BLaER1 (cell line): ENCODE results near the gene BHMT2.

Experiments
- H3K27ac ChIP-seq: shearing (Covaris generic); formaldehyde crosslinking; 2 replicates; pipeline ENCODE4 v1.8.1; 2022
- H3K27me3 ChIP-seq: shearing (Covaris generic); formaldehyde crosslinking; 2 replicates; pipeline ENCODE4 v1.8.1; 2022
- H3K36me3 ChIP-seq: shearing (Covaris generic); formaldehyde crosslinking; 2 replicates; pipeline ENCODE4 v1.8.1; 2022
- H3K4me1 ChIP-seq: shearing (Covaris generic); formaldehyde crosslinking; 2 replicates; pipeline ENCODE4 v1.8.1; 2022
- H3K4me2 ChIP-seq: shearing (Covaris generic); formaldehyde crosslinking; 2 replicates; pipeline ENCODE4 v1.8.1; 2022
- H3K4me3 ChIP-seq: shearing (Covaris generic); formaldehyde crosslinking; 2 replicates; pipeline ENCODE4 v1.8.1; 2022
- H3K9ac ChIP-seq: shearing (Covaris generic); formaldehyde crosslinking; 2 replicates; pipeline ENCODE4 v1.8.1; 2022
- H3K9me3 ChIP-seq: shearing (Covaris generic); formaldehyde crosslinking; 2 replicates; pipeline ENCODE4 v1.8.1; 2022
- H4K20me1 ChIP-seq: shearing (Covaris generic); formaldehyde crosslinking; 2 replicates; pipeline ENCODE4 v1.8.1; 2022
- Cebpa-rat ChIP-seq: shearing (Covaris generic); IDR thresholded peaks from 2 replicates; pipeline ENCODE4 v1.8.1; 2022

Gene BHMT2

DNA sequence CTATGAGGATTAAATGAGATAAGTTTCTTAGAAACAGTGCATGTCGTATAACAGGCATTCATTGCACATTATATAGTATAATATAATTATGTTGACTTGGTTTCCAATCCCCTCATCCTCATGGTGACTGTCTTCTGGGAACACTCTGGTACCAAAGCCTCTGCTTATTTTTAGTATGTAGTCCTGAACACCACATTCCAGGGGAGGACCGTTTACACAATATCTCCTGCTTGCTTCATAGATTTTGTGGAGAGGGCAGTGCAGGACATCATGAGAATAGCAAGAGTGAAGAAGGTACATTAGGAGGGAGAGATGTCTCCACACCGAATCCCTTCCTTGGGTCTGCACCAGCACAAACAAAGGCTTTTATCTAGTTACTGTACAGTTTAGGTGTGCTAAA, 21.5 kb downstream of the BHMT2 start:
- H3K4me1 ChIP-seq = no peaks in the 10 kb centered on the region

DNA sequence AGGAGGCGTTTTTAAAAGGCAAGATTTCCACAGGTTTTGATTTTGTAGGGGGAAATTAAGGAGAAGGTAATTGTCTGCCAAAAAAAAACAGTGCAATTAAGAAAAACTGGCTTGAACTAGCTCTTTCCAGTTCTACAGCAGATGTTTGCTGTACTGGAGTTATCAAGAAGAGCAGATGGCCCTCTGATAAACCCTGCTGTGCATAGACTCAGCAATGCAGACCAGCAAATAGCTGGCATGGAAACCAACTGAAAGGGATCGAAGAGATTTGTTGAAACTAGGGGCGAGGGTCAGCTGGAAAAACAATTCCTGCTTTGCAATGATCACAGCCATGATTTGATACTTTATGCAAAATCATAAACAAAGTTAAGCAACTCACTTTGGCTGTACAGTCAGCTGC, 24.2 kb downstream of the BHMT2 start:
- no peak for TF ChIP-seq Cebpa-rat
- Histone ChIP-seq H3K36me3 (no peaks in the 10 kb centered on the region), H3K27ac (no peak overlapping the region), H3K27me3 (no peaks in the 10 kb centered on the region), H3K9ac (no peak overlapping the region), H4K20me1 (no peaks in the 10 kb centered on the region), H3K9me3 (no peaks in the 10 kb centered on the region), H3K4me2 (no peak overlapping the region), H3K4me1 (no peaks in the 10 kb centered on the region), H3K4me3 (no peak overlapping the region)

More for the DNA sequence above, 21.5 kb downstream of the BHMT2 start:
- no peak for TF ChIP-seq Cebpa-rat
- H3K9ac ChIP-seq = no peak overlapping the region
- no peaks in the 10 kb centered on the region for H3K27me3 ChIP-seq
- H3K27ac ChIP-seq = no peak overlapping the region
- H3K4me3 ChIP-seq = no peak overlapping the region
- no peaks in the 10 kb centered on the region for H3K9me3 ChIP-seq
- H3K4me2 ChIP-seq = no peak overlapping the region
- H4K20me1 ChIP-seq = no peaks in the 10 kb centered on the region
- H3K36me3 ChIP-seq = no peaks in the 10 kb centered on the region

DNA sequence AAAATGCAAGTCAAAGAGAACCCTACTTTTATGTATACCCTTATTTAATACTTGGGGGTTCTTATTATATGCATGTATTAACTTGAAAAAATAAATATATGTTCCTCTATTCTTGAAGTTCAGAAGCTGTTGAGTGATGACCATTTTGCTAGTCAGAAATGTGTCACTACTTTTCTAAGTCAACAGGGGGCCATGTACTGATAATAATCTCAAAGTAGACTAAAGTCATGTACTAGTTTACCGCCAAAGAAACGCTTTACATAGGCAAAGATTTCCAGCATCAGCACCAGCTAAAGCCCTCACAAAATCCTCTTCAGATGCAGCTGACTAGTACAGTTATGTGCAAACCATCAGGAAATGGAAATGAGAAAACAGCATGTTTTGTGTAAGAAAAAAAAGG, 36.3 kb downstream of the BHMT2 start:
- Histone ChIP-seq H4K20me1 (no peaks in the 10 kb centered on the region), H3K27ac (no peak overlapping the region), H3K9me3 (no peaks in the 10 kb centered on the region), H3K4me3 (no peak overlapping the region), H3K27me3 (no peaks in the 10 kb centered on the region), H3K4me2 (no peak overlapping the region), H3K4me1 (peaks cover 12% of the 10 kb centered on the region; the same call in 1 of the 2 replicates), H3K36me3 (no peaks in the 10 kb centered on the region), H3K9ac (no peak overlapping the region)
- no peak for TF ChIP-seq Cebpa-rat

DNA sequence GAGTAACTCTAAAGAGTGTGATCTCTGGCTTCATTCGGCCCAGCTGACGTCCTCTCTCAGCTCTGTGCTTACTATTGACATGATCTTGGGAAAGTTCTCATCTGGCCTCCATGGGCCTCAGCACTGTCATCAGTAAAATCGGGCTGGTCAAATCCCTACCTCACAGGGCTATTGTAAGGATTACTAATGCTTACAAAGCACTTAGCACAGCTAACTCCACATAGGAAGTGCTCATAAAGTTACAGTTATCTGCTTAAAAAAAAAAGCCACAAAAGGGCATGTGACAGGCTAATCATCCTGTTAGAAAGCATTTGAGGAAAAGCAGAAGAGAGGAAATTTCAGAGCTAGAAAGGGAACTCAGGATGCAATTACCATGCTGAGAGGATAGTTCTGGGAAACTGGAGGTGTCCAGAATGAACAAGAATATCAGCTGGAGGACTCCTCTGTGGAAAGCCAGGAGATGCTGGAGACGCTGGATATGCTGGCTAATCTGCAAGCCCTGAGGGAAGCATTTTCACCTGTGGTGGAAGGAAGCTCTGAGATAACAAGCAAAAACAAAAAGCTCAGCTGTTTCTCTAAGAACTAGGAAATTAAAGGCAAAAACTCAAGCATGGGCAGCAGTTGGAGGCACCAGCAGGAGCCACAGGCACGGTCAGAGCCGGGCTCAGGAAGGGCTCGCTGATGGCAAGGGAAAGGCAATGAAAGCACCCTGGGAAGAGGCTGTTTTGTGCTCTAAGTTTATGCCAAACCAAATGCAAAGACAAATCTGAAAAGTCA, 37.6 kb downstream of the BHMT2 start:
- no peaks in the 10 kb centered on the region for H4K20me1 ChIP-seq
- peaks cover 12% of the 10 kb centered on the region; the same call in 1 of the 2 replicates for H3K4me1 ChIP-seq
- no peaks in the 10 kb centered on the region for H3K27me3 ChIP-seq
- peak overlapping the region; percentile 20; the same call in 1 of the 2 replicates for H3K4me2 ChIP-seq
- no peak overlapping the region for H3K27ac ChIP-seq
- no peak for TF ChIP-seq Cebpa-rat
- H3K9ac ChIP-seq = no peak overlapping the region
- no peaks in the 10 kb centered on the region; the same call in 1 of the 2 replicates for H3K9me3 ChIP-seq
- H3K36me3 ChIP-seq = no peaks in the 10 kb centered on the region
- H3K4me3 ChIP-seq = no peak overlapping the region

DNA sequence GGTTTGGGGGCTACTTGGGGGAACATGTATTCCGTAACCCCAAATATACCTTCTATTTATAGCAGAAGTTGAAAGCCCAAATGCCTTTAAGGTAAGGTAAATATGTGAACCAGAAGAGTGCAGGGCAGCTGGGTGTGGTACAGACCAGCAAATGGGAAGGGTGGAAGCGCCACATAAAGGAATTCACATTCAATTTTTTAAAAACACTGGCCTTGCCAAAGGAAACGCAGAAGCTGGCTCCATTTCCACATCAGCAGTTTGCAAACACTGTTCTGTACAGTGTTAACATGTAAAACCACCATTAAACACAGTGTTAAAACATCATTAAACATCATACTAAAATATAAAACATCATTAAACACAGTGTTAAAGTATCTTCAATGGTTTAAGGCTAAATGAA, 38.5 kb downstream of the BHMT2 start:
- H3K9ac ChIP-seq = no peak overlapping the region
- H3K9me3 ChIP-seq = no peaks in the 10 kb centered on the region; the same call in 1 of the 2 replicates
- no peaks in the 10 kb centered on the region for H4K20me1 ChIP-seq
- no peak overlapping the region for H3K4me2 ChIP-seq
- no peak overlapping the region for H3K27ac ChIP-seq
- TF ChIP-seq Cebpa-rat = no peak
- H3K4me3 ChIP-seq = no peak overlapping the region
- peaks cover 12% of the 10 kb centered on the region; the same call in 1 of the 2 replicates for H3K4me1 ChIP-seq
- H3K36me3 ChIP-seq = no peaks in the 10 kb centered on the region
- H3K27me3 ChIP-seq = no peaks in the 10 kb centered on the region

DNA sequence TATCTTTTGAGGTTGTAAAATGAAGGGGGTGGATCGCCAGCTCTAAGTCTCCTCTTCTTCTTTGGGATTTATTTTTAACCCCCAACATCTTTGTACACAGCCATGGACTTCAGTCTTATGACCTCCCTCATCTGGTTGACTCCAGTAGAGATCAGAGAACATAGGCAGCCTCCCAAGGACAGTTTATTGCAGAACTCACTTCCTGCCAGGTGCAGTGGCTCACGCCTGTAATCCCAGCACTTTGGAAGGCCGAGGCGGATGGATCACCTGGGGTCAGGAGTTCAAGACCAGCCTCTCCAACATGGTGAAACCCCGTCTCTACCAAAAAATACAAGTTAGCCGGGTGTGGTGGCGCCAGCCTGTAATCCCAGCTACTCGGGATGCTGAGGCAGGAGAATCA, 39.2 kb downstream of the BHMT2 start:
- no peak for TF ChIP-seq Cebpa-rat
- no peak overlapping the region for H3K4me2 ChIP-seq
- H3K27me3 ChIP-seq = no peaks in the 10 kb centered on the region
- no peaks in the 10 kb centered on the region; the same call in 1 of the 2 replicates for H3K9me3 ChIP-seq
- H3K36me3 ChIP-seq = no peaks in the 10 kb centered on the region
- no peaks in the 10 kb centered on the region for H4K20me1 ChIP-seq
- no peak overlapping the region for H3K9ac ChIP-seq
- H3K4me3 ChIP-seq = no peak overlapping the region
- peaks cover 12% of the 10 kb centered on the region; the same call in 1 of the 2 replicates for H3K4me1 ChIP-seq
- H3K27ac ChIP-seq = no peak overlapping the region

DNA sequence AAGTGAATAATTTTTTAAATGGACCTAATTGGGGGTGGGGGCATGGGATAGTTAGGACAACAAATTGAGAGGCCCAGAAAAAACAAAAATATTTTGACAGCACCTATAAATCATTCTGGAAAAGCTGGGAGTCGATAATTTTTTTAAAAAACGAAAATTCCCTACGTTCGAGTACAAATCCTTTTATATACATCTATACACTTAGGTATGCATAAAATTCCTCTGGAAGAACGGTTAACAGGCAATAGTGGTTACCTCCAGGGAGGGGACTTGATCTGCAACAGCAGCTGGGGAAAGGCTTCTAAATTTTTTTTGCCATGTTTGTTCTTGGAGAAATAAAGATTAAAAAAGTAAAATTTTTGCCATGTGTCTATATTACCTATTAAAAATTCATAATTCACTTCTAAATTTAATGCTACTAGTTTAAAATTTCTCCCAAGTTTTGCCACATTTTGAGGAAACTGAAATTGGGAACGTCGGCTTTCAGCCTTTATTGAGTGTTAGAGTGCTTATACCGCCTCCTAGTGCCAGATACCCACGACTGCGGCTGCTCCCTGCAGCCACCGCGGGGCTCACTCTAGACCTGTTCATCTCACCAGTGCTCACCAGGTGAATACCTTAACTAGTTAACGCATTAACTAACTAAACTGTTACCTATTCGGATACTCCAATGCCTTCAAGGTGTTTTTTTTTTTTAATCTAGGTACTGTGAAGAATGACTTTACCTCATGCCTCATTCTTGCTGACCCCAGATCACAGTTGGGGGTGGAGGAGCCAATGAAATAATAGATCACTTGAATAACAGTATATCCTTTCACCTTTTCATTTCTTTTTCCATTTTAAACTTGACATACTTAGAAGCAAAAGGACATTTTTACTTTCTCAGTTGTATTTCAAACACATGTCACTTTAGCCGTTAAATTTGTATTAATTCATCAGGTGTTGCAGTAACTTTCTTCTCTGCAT, 40.2 kb downstream of the BHMT2 start:
- Histone ChIP-seq H3K4me2 (no peak overlapping the region), H3K36me3 (no peaks in the 10 kb centered on the region), H3K27me3 (no peaks in the 10 kb centered on the region), H3K4me3 (no peak overlapping the region), H3K27ac (no peak overlapping the region), H4K20me1 (no peaks in the 10 kb centered on the region), H3K9ac (no peak overlapping the region), H3K4me1 (peaks cover 12% of the 10 kb centered on the region; the same call in 1 of the 2 replicates), H3K9me3 (no peaks in the 10 kb centered on the region; the same call in 1 of the 2 replicates)
- TF ChIP-seq Cebpa-rat = no peak

DNA sequence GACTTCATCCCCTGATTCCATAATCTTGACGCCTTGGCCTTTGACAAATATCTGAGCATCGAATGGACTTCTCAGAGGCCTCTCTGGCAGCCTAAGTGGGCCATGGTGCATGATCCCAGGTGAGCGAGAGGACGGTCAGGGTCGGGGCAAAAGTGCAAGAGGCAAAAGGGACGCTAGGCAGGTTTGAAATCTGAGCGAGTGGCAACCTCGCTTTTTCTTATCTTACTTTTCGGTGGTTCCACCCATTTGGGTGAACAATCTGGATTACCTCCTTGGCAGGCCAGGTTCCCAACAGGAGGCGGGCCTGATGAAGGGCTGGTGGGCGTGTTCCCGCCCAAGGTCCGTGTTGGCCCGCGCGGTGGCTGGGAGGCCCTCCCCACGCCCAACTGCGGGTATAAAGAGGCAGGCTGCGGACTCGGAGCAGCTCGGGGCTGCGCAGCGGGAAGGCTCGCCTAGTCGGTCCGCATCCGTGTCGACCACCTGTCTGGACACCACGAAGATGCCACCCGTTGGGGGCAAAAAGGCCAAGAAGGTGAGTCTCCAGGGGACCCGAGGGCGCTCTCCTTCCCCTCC, 41.9 kb downstream of the BHMT2 start, which contains the start of gene BHMT:
Gene BHMT (plus strand): TSS at position 423 of the 573 bp plus-strand sequence. CDS start 77 bp downstream, at position 500.
- Histone ChIP-seq H4K20me1 (no peaks in the 10 kb centered on the region), H3K27me3 (no peaks in the 10 kb centered on the region), H3K36me3 (no peaks in the 10 kb centered on the region), H3K4me2 (no peak within 1 kb of the TSS), H3K4me1 (peaks cover 12% of the 10 kb centered on the region; the same call in 1 of the 2 replicates), H3K9ac (no peak within 1 kb of the TSS), H3K4me3 (no peak within 1 kb of the TSS), H3K9me3 (no peaks in the 10 kb centered on the region; the same call in 1 of the 2 replicates), H3K27ac (no peak within 1 kb of the TSS)
- no peak for TF ChIP-seq Cebpa-rat

DNA sequence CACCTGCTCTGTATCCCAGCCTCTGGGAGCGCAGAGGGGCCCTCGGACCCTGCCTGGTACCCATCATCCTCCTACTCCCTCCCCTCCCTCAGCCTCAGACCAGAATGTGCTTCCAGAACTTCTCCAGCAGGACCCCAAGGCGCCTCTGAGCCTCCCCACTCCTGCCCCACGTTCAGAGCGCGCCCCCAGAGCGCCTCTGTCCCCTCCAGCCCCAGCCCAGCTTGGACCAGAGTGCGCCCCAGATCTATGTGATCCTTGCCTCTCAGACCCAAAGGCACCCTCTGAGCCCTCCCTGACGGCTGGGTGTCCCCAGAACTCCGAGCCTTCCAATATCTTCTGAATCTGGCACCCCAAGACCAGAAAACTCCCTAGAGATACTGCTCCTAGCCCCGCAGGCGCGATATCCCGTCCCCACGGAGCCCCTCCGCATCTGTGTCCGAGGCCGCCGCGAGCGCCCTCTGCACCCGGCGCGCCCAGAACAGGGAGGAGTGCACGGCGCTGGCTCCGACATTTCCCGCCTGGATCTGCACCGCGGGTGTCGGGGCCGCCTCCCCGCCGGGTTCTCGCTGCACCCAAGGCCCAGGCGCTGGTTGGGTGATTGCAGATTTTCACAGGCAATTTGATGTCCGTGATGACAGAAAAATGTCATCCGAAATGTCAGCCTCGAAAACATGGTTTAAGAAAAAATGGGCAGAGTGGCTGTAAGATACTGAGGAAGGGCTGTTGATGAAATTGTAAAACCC, 42.6 kb downstream of the BHMT2 start:
- Histone ChIP-seq H3K27me3 (no peaks in the 10 kb centered on the region), H3K4me3 (no peak overlapping the region), H3K9ac (no peak overlapping the region), H4K20me1 (no peaks in the 10 kb centered on the region), H3K27ac (no peak overlapping the region), H3K4me2 (no peak overlapping the region), H3K4me1 (peaks cover 6% of the 10 kb centered on the region; the same call in 1 of the 2 replicates), H3K36me3 (no peaks in the 10 kb centered on the region), H3K9me3 (no peaks in the 10 kb centered on the region; the same call in 1 of the 2 replicates)
- TF ChIP-seq Cebpa-rat = no peak
